Measurements from ENCODE around the gene SLPI.

DNA sequence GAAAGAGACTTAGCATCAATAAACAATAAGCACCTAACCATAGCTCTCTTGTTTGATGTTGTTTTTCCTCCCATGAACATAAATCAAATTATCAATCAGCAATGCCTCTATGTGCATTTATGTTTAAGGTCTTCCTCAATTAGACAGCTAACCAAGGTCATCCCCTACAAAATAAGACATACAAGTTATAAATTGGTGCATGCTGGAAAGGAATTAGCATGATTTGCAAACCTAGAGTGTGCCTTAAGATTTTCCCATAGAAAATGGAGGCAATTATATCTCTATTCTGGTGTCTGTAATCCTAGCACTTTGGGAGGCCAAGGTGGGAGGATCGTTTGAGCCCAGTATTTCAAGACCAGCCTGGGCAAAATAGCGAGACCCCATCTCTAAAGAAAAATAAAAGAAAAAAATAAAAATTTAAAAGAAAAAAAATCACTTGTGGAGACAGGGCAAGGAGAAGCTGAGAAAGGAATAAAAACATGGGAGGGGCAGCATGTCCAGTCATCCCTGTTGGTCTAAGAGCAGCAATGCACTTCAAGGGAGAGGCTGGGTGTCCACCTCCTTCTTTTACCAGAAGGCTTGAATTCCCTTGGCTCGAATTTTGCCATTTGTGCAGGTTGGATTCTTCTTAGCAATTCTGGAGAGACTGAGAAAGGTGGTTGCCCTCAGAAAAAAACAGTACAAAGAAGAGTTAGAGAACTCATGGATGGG, 9.3 kb upstream of the SLPI start:
- TF ChIP-seq, protein P1, sequence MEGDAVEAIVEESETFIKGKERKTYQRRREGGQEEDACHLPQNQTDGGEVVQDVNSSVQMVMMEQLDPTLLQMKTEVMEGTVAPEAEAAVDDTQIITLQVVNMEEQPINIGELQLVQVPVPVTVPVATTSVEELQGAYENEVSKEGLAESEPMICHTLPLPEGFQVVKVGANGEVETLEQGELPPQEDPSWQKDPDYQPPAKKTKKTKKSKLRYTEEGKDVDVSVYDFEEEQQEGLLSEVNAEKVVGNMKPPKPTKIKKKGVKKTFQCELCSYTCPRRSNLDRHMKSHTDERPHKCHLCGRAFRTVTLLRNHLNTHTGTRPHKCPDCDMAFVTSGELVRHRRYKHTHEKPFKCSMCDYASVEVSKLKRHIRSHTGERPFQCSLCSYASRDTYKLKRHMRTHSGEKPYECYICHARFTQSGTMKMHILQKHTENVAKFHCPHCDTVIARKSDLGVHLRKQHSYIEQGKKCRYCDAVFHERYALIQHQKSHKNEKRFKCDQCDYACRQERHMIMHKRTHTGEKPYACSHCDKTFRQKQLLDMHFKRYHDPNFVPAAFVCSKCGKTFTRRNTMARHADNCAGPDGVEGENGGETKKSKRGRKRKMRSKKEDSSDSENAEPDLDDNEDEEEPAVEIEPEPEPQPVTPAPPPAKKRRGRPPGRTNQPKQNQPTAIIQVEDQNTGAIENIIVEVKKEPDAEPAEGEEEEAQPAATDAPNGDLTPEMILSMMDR (IDR thresholded peaks at IDR 0.05): no peak
- no peak for TF ChIP-seq POLR2A (IDR thresholded peaks at IDR 0.05)

Measured in heart left ventricle (tissue), 13 donors.